K562 (cell line): Measurements from ENCODE around the gene CHCHD1. TPM values are rescaled to one million over a fixed set of nuclear protein-coding genes. Genes with fewer than 3 reads are reported as not detected.

Experiments
- AFF4 ChIP-seq: sonication (generic); formaldehyde crosslinking; IDR thresholded peaks from 2 replicates; pipeline ENCODE4 v1.8.0; 2023; ENCODE audit warnings: mild to moderate bottlenecking, missing genetic modification reagents
- CEBPZ ChIP-seq: fragments of 150-350 bp; IDR thresholded peaks from 2 replicates; pipeline ENCODE4 v1.6.1; 2014; ENCODE audit warnings: low read depth, mild to moderate bottlenecking, low read length, borderline replicate concordance
- CXXC5 ChIP-seq: fragments of 250-450 bp; sonication (Bioruptor Pico); IDR thresholded peaks from 2 replicates; pipeline ENCODE4 v1.8.0; 2022; ENCODE audit warnings: inconsistent platforms, mild to moderate bottlenecking, moderate library complexity
- HDAC8 ChIP-seq: fragments of 450-650 bp; IDR thresholded peaks from 2 replicates; pipeline ENCODE4 v1.6.1; 2016; ENCODE audit warnings: mild to moderate bottlenecking, missing genetic modification characterization, moderate library complexity, missing compliant biosample characterization
- MAFG ChIP-seq: fragments of 450-650 bp; conservative IDR thresholded peaks from 2 replicates; pipeline ENCODE4 v1.6.1; 2016; ENCODE audit warnings: missing genetic modification characterization, missing compliant biosample characterization
- MEIS2 ChIP-seq: fragments of 450-650 bp; IDR thresholded peaks from 2 replicates; pipeline ENCODE4 v1.6.1; 2014; ENCODE audit warnings: mild to moderate bottlenecking; ENCODE audit not compliant: partially characterized antibody
- NELFE ChIP-seq: IDR thresholded peaks from 2 replicates; pipeline ENCODE4 v1.6.1; 2011; ENCODE audit warnings: mild to moderate bottlenecking; ENCODE audit not compliant: insufficient read depth, insufficient read length
- NR2C1 ChIP-seq, 2 experiments: fragments of 450-650 bp; IDR thresholded peaks; 2 replicates each; pipeline ENCODE4 v1.6.1; 2017; ENCODE audit warnings: mild to moderate bottlenecking in 2 of 2, antibody characterized with exemption in 1 of 2, inconsistent platforms in 1 of 2, missing compliant biosample characterization in 1 of 2, missing genetic modification characterization in 1 of 2
- RBM17 ChIP-seq: fragments of 200-400 bp; formaldehyde crosslinking; IDR thresholded peaks from 2 replicates; pipeline ENCODE4 v1.6.1; 2017; ENCODE audit warnings: low read depth, mild to moderate bottlenecking, low read length, borderline replicate concordance
- RFX5 ChIP-seq: IDR thresholded peaks from 2 replicates; pipeline ENCODE4 v1.6.1; 2011; ENCODE audit warnings: low read depth, mild to moderate bottlenecking, improper control_type of control experiment, low read length
- TFAM ChIP-seq: fragments of 250-450 bp; sonication (Bioruptor Pico); conservative IDR thresholded peaks from 2 replicates; pipeline ENCODE4 v1.5.0; 2021; ENCODE audit warnings: mild to moderate bottlenecking, moderate library complexity
- TOE1 ChIP-seq, 2 experiments: fragments of 450-650 bp in 1 of 2; sonication (generic) in 1 of 2; formaldehyde crosslinking in 1 of 2; IDR thresholded peaks; 2 replicates each; pipeline versions ENCODE4 v1.7.1 to v1.8.0; 2016 to 2022; ENCODE audit warnings: borderline replicate concordance in 2 of 2, mild to moderate bottlenecking in 2 of 2, antibody characterized with exemption in 1 of 2, inconsistent platforms in 1 of 2, low read depth in 1 of 2, missing genetic modification reagents in 1 of 2, moderate library complexity in 1 of 2
- ZEB2 ChIP-seq: fragments of 450-650 bp; IDR thresholded peaks from 2 replicates; pipeline ENCODE4 v1.6.1; 2016
- ZNF444 ChIP-seq: fragments of 250-450 bp; sonication (Bioruptor Pico); IDR thresholded peaks from 2 replicates; pipeline ENCODE4 v1.4.0; 2020; ENCODE audit warnings: mild to moderate bottlenecking, moderate library complexity
- ZNF583 ChIP-seq: fragments of 250-450 bp; sonication (Bioruptor Pico); IDR thresholded peaks from 2 replicates; pipeline ENCODE4 v1.4.0; 2020
- polyA plus RNA-seq, 8 experiments: library from polyadenylated mRNA; depleted of rRNA in 4 of 8; stranded (reverse) in 5 of 8; unstranded in 3 of 8; fragments of >200 nt; fragmentation: Nextera tagmentation in 2 of 8; fragmentation: Illumina TruSeq in 1 of 8; extraction: Ambion mirVana in 2 of 8; extraction: Trizol in 1 of 8; gene quantifications; 2 replicates each; pipeline versions ENCODE4 v1.2.1 to v1.2.3, GENCODE V29; 2011 to 2014; ENCODE audit warnings: inconsistent platforms in 1 of 8, missing spikeins in 1 of 8
- total RNA-seq, 7 experiments: library from RNA; depleted of rRNA in 6 of 7; stranded (reverse); fragments of >200 nt in 6 of 7; fragmentation: Illumina TruSeq in 2 of 7; extraction: Trizol in 2 of 7; gene quantifications; 2 replicates each; pipeline versions ENCODE4 v1.2.1 to v1.2.3, GENCODE V29; 2011 to 2021; ENCODE audit warnings: low replicate concordance in 1 of 7
- TF ChIP-seq, protein P1 (sequence below): fragments of 450-650 bp; IDR thresholded peaks from one replicate; pipeline ENCODE4 v1.6.1; 2018; ENCODE audit warnings: mild to moderate bottlenecking, moderate library complexity; ENCODE audit not compliant: partially characterized antibody
- TF ChIP-seq, protein P2 (sequence below): fragments of 450-650 bp; formaldehyde crosslinking; IDR thresholded peaks from 2 replicates; pipeline ENCODE4 v1.4.0; 2022; ENCODE audit warnings: mild to moderate bottlenecking, moderate library complexity

CHCHD1 gene
- total and polyA plus RNA-seq, 9 of the 15 experiments (the other 6 are each of a cell fraction or from before 2014, with no cell fraction given) = 52.9 to 126 (median 83.4) TPM

- TF ChIP-seq RBM17 = no peak
- no peak for TF ChIP-seq CEBPZ
- no peak for TF ChIP-seq RFX5
- TF ChIP-seq NELFE = no peak
- 0 out of 2 replicates have a peak, but pooled peaks have one; percentile 12 for TF ChIP-seq CXXC5 (CRISPR knock-in tag)
- 0 out of 2 replicates have a peak, but pooled peaks have one; percentile 28 for TF ChIP-seq ZEB2
- 0 out of 2 replicates have a peak, but pooled peaks have one; percentile 52 for TF ChIP-seq ZNF583 (CRISPR knock-in tag)
- TF ChIP-seq MAFG = no peak
- TF ChIP-seq, protein P1, sequence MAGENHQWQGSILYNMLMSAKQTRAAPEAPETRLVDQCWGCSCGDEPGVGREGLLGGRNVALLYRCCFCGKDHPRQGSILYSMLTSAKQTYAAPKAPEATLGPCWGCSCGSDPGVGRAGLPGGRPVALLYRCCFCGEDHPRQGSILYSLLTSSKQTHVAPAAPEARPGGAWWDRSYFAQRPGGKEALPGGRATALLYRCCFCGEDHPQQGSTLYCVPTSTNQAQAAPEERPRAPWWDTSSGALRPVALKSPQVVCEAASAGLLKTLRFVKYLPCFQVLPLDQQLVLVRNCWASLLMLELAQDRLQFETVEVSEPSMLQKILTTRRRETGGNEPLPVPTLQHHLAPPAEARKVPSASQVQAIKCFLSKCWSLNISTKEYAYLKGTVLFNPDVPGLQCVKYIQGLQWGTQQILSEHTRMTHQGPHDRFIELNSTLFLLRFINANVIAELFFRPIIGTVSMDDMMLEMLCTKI = no peak
- TF ChIP-seq NR2C1 (IDR thresholded peaks at IDR 0.05) = no peak
- no peak for TF ChIP-seq NR2C1 (tag; IDR thresholded peaks at IDR 0.05)
- no peak for TF ChIP-seq AFF4 (CRISPR knock-in tag)
- TF ChIP-seq, protein P2, sequence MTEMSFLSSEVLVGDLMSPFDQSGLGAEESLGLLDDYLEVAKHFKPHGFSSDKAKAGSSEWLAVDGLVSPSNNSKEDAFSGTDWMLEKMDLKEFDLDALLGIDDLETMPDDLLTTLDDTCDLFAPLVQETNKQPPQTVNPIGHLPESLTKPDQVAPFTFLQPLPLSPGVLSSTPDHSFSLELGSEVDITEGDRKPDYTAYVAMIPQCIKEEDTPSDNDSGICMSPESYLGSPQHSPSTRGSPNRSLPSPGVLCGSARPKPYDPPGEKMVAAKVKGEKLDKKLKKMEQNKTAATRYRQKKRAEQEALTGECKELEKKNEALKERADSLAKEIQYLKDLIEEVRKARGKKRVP (CRISPR knock-in tag) = no peak
- no peak for TF ChIP-seq HDAC8 (tag)
- no peak for TF ChIP-seq TOE1 (IDR thresholded peaks at IDR 0.05; ENCODE audit: borderline replicate concordance)
- no peak for TF ChIP-seq TOE1 (CRISPR knock-in tag; IDR thresholded peaks at IDR 0.05; ENCODE audit: borderline replicate concordance, low read depth)
- TF ChIP-seq MEIS2 = peak; percentile 69
- no peak for TF ChIP-seq ZNF444 (CRISPR knock-in tag)
- TF ChIP-seq TFAM (CRISPR knock-in tag) = no peak
Observed at GRCh38 chr10:73809061-73809818, 27.4 kb downstream of the CHCHD1 start (continued).
